ENCODE measurements around the gene CTDNEP1.
"Not testable (repeated sequence)": the region's sequence is repeated elsewhere in the genome, so short reads cannot be mapped to it uniquely, and the experiment has no call there.

CTDNEP1 gene

GRCh38 chr17:7243838-7244237 is 7.7 kb downstream of the CTDNEP1 start:
- peaks cover 45% of the 10 kb centered on the region for H3K4me1 Mint-ChIP-seq
- not testable (repeated sequence) for H3K9me3 Mint-ChIP-seq, ATAC-seq, H3K4me3 Mint-ChIP-seq, H3K27me3 Mint-ChIP-seq, DNase-seq
- H3K36me3 Mint-ChIP-seq (ENCODE audit: low read depth): peaks cover 38% of the 10 kb centered on the region
- peak overlapping the region; percentile 53 for H3K27ac Mint-ChIP-seq

GRCh38 chr17:7243453-7243729 is 8.1 kb downstream of the CTDNEP1 start:
- no peak for DNase-seq

DNA sequence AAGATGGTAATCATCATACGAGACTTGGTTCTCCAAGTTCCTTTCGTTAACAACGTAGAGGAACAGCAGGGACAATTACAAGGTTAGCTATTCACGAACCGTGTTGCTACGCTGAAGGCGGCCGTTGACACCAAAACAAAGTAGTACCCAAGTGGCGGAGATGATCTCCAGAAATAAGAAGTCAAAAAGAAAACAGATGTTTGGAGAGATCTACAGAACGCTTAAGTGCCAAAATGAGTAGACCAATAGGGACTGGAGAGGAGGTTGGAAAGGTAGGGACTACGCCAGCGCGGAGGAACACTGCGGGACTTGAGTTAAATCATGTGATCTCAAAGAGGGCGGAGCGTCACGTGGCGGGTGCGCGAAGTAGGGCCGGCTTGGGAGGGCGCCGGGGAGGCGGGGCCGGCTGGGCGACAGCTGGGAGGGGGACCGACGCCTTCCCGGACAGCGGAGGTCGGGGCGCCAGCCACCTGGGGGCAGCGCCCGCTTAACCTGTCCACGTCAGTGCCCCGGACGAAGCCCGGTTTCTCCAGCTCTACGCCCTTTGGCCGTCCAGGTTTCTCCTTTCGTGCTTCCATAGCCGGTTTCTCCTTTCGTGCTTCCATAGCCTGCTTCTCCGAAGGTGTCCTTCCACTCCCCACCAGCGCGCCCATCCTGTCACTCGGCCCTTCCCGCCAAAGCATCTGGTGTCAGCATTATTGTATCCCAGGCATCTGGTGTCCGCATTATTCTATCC is 8.6 kb downstream of the CTDNEP1 start:
- ATAC-seq (peak; percentile 51), DNase-seq (peak; percentile 93)
- Mint-ChIP-seq H3K4me3 (peak overlapping the region; percentile 88), H3K27ac (peak overlapping the region; percentile 97), H3K4me1 (peaks cover 40% of the 10 kb centered on the region), H3K9me3 (no peaks in the 10 kb centered on the region), H3K27me3 (peaks cover 1% of the 10 kb centered on the region), H3K36me3 (ENCODE audit: low read depth) (peaks cover 35% of the 10 kb centered on the region)

More at GRCh38 chr17:7243453-7243729, 8.1 kb downstream of the CTDNEP1 start:
- no peak for ATAC-seq
- Mint-ChIP-seq H3K4me1 (peaks cover 40% of the 10 kb centered on the region), H3K4me3 (peak overlapping the region; percentile 88), H3K27me3 (peaks cover 1% of the 10 kb centered on the region), H3K9me3 (no peaks in the 10 kb centered on the region), H3K36me3 (ENCODE audit: low read depth) (peaks cover 35% of the 10 kb centered on the region), H3K27ac (peak overlapping the region; percentile 97)

GRCh38 chr17:7241783-7242716 is 9.5 kb downstream of the CTDNEP1 start, which contains the start of gene GABARAP:
Gene GABARAP, minus strand, starts transcription at chr17:7242449. Its CDS starts 119 bp downstream, at chr17:7242330.
- Mint-ChIP-seq H3K4me1 (peaks cover 44% of the 10 kb centered on the region), H3K36me3 (ENCODE audit: low read depth) (peaks cover 34% of the 10 kb centered on the region), H3K27me3 (peaks cover 1% of the 10 kb centered on the region)

DNA sequence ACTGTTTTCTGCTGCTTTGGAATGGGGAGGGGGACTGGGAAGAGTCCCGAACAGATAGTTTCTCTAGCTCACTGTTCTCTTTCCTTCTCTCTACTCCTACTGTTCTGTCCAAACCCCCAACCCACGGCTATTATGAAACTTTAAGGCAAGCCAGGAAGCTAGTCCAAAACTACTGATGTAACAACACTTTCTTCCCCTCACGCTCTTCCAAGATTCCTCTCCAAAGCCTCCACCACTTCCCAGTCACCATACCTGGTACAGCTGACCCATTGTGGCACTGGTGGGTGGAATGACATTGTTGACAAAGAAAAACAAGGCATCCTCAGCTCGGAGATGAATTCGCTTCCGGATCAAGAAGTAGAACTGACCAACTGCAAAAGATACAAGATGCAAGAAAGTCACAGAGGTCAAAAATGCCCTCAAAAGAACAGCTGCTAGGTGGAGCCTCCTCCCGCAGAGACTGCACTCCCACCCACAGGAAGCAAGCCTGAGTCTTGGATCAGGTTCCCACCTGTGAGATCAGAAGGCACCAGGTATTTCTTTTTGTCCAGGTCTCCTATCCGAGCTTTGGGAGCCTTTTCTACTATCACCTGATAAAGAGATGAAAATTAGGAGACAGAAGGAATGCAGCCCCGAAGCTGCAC is 10.3 kb downstream of the CTDNEP1 start:
- Mint-ChIP-seq H3K36me3 (ENCODE audit: low read depth) (peaks cover 32% of the 10 kb centered on the region), H3K27ac (peak overlapping the region; percentile 97), H3K4me1 (peaks cover 48% of the 10 kb centered on the region), H3K9me3 (no peaks in the 10 kb centered on the region), H3K27me3 (peaks cover 1% of the 10 kb centered on the region), H3K4me3 (peak overlapping the region; percentile 88)
- no peak for ATAC-seq
- DNase-seq: no peak

More at GRCh38 chr17:7241783-7242716, 9.5 kb downstream of the CTDNEP1 start, which contains the start of gene GABARAP:
- no peaks in the 10 kb centered on the region for H3K9me3 Mint-ChIP-seq
- ATAC-seq: peak; percentile 9
- peak; percentile 94 for DNase-seq
- peak within 1 kb of the TSS; percentile 97 for H3K27ac Mint-ChIP-seq
- peak within 1 kb of the TSS; percentile 88 for H3K4me3 Mint-ChIP-seq

- Mint-ChIP-seq H3K27me3 (peaks cover 1% of the 10 kb centered on the region), H3K4me1 (peaks cover 56% of the 10 kb centered on the region), H3K27ac (peak overlapping the region; percentile 97), H3K36me3 (ENCODE audit: low read depth) (peaks cover 38% of the 10 kb centered on the region), H3K4me3 (peak overlapping the region; percentile 88), H3K9me3 (no peaks in the 10 kb centered on the region)
- no peak for ATAC-seq
- no peak for DNase-seq
Measured at GRCh38 chr17:7240375-7240774, 11.2 kb downstream of the CTDNEP1 start.

GRCh38 chr17:7239091-7240027 is 12.2 kb downstream of the CTDNEP1 start, which contains the start of gene PHF23:
Gene PHF23, minus strand, starts transcription at chr17:7239457. Its CDS starts 178 bp downstream, at chr17:7239279.
- Mint-ChIP-seq H3K27me3 (peaks cover 3% of the 10 kb centered on the region), H3K36me3 (ENCODE audit: low read depth) (peaks cover 40% of the 10 kb centered on the region), H3K4me1 (peaks cover 67% of the 10 kb centered on the region), H3K9me3 (no peaks in the 10 kb centered on the region), H3K27ac (peak within 1 kb of the TSS; percentile 97), H3K4me3 (peak within 1 kb of the TSS; percentile 88)
- peak; percentile 98 for DNase-seq
- peak; percentile 68 for ATAC-seq

DNA sequence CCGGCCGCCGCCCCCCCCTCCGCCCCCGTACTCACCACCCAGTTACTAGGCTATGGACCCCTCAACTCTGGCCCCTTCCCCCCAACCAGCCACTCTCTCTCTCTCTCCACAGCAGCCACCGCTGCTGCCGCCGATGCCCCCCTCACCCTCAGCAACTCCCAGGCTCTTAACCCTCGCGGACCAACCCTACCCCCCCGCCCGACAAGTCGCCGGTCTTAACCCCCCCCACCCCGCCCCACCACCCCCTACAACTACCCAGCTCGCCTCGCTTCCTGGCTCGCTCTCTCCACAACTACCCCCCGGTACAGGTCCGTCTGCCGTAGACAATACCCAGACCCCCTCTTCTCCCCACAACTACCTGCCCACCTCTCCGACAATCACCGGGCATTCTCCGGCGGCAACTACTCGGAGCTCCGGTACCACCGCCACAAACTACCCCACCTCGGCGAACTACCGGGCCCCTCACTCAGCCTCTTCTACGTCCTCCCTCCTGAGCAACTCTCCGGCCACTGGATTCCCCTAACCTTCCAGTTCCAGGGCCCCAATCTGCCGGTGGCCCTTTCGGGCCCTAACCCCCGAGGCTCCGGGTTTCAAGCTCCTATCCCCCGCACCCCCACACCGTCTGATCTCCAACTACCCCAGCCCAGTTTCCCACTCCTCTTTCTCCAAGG is 13.0 kb downstream of the CTDNEP1 start:
- DNase-seq (peak; percentile 47), ATAC-seq (no peak)
- Mint-ChIP-seq H3K27me3 (peaks cover 4% of the 10 kb centered on the region), H3K36me3 (ENCODE audit: low read depth) (peaks cover 41% of the 10 kb centered on the region), H3K9me3 (no peaks in the 10 kb centered on the region), H3K27ac (peak overlapping the region; percentile 97), H3K4me3 (peak overlapping the region; percentile 88), H3K4me1 (peaks cover 70% of the 10 kb centered on the region)

DNA sequence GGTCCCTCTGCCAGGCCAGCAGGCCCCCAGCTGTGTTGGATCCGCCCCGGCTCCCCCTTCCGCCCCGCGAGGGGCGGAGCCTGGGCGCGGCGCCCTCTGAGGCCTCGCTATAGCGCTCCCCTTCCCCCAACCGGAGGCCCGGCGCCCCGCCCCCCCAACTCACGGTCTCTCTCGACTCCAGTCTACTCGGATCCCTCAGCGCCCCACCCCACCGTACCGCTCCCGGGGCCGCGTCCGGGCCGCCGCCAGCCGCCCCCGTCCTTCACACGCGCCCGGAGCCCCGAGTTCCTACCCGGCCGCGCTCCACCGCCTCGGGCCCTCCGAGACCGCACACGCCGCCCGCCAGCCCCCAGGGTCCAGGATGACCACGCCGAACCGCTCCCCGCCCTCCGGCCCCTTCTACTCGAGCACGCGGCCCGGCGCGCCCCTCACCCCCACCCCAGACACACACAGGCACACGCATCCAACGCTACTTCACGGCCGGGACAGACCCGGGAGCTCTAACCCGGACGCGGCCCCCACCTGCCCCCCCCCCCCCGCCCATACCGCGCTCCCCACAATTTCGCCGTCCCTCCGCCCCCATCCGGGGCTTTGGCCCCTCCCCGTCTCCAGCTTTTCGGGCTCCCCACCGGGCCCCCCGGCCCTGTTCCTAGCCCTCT is 13.6 kb downstream of the CTDNEP1 start:
- Mint-ChIP-seq H3K4me3 (peak overlapping the region; percentile 88), H3K36me3 (ENCODE audit: low read depth) (peaks cover 40% of the 10 kb centered on the region), H3K4me1 (peaks cover 71% of the 10 kb centered on the region), H3K9me3 (no peaks in the 10 kb centered on the region), H3K27ac (peak overlapping the region; percentile 97), H3K27me3 (peaks cover 4% of the 10 kb centered on the region)
- ATAC-seq: peak; percentile 45
- DNase-seq: peak; percentile 91

- peaks cover 71% of the 10 kb centered on the region for H3K4me1 Mint-ChIP-seq
- no peaks in the 10 kb centered on the region for H3K9me3 Mint-ChIP-seq
- H3K36me3 Mint-ChIP-seq (ENCODE audit: low read depth): peaks cover 39% of the 10 kb centered on the region
- peaks cover 4% of the 10 kb centered on the region for H3K27me3 Mint-ChIP-seq
- DNase-seq: no peak
- peak overlapping the region; percentile 88 for H3K4me3 Mint-ChIP-seq
- peak overlapping the region; percentile 97 for H3K27ac Mint-ChIP-seq
- no peak for ATAC-seq
Measured at GRCh38 chr17:7237266-7237760, 14.2 kb downstream of the CTDNEP1 start.

GRCh38 chr17:7236808-7237207 is 14.7 kb downstream of the CTDNEP1 start:
- Mint-ChIP-seq H3K4me1 (peaks cover 72% of the 10 kb centered on the region), H3K4me3 (peak overlapping the region; percentile 88), H3K27me3 (peaks cover 4% of the 10 kb centered on the region), H3K27ac (peak overlapping the region; percentile 97), H3K36me3 (ENCODE audit: low read depth) (peaks cover 39% of the 10 kb centered on the region), H3K9me3 (no peaks in the 10 kb centered on the region)
- ATAC-seq: no peak
- no peak for DNase-seq
